ENCODE results near the gene CCBE1. TPM values are rescaled to one million over a fixed set of nuclear protein-coding genes. Genes with fewer than 3 reads are reported as not detected.
A peak's percentile ranks its signal among the peaks of the same experiment; 100 is the strongest.

Gene CCBE1
- total and polyA plus RNA-seq, 2 of the 4 experiments (the other 2 are of a cell fraction), result 64.8 to 148 TPM

GRCh38 chr18:59517446-59518165, 179.6 kb downstream of the CCBE1 start:
- Histone ChIP-seq H4K5ac (ENCODE audit: low read depth, low read length) (no peak overlapping the region), H4K91ac (ENCODE audit: insufficient read depth, low read depth, low read length) (no peak overlapping the region), H3K4ac (ENCODE audit: low read depth, low read length) (no peak overlapping the region), H3K4me3 (ENCODE audit: insufficient read depth, low read depth, low read length) (no peak overlapping the region), H3K9ac (ENCODE audit: low read depth, low read length) (no peak overlapping the region), H3K36me3 (ENCODE audit: control insufficient read depth, insufficient read depth, low read length) (no peaks in the 10 kb centered on the region), H3K79me1 (ENCODE audit: low read depth in 1 of 2, low read length in 2 of 2) (peaks cover 22 to 24% of the 10 kb centered on the region in 2 experiments), H3K9me3 (ENCODE audit: control insufficient read depth, insufficient read depth, low read length) (peaks cover 2% of the 10 kb centered on the region; the same call in 1 of the 2 replicates), H2BK20ac (ENCODE audit: low read depth, low read length) (peak overlapping the region; percentile 24; the same call in 1 of the 2 replicates), H2BK15ac (ENCODE audit: low read depth, low read length) (no peak overlapping the region; the same call in 2 of the 3 replicates), H3K9me1 (ENCODE audit: insufficient read depth, low read length) (peaks cover 14% of the 10 kb centered on the region), H3K27ac (ENCODE audit: insufficient read depth, low read length) (no peak overlapping the region), H3K4me1 (ENCODE audit: control insufficient read depth, insufficient read depth, low read length) (peaks cover 18% of the 10 kb centered on the region), H3K18ac (ENCODE audit: low read depth, low read length) (no peak overlapping the region), H2BK120ac (ENCODE audit: low read depth, low read length) (no peak overlapping the region), H3K23ac (ENCODE audit: low read depth, low read length) (no peak overlapping the region), H2AK5ac (ENCODE audit: low read depth, low read length) (no peak overlapping the region), H2AFZ (replicated peaks; ENCODE audit: low read length, poor library complexity) (no peak overlapping the region), H4K8ac (ENCODE audit: low read depth in 2 of 2, low read length in 2 of 2) (no peak overlapping the region), H3K27me3 (ENCODE audit: control insufficient read depth, insufficient read depth, low read length) (no peaks in the 10 kb centered on the region), H3K4me2 (ENCODE audit: low read depth, low read length) (no peak overlapping the region), H4K20me1 (ENCODE audit: insufficient read depth, low read length) (peaks cover 47% of the 10 kb centered on the region), H3K56ac (ENCODE audit: extremely low read depth, insufficient read depth, low read length) (no peak overlapping the region), H3K14ac (replicated peaks; ENCODE audit: low read depth, low read length) (no peak overlapping the region), H2AK9ac (replicated peaks; ENCODE audit: low read depth, low read length, poor library complexity) (no peak overlapping the region), H2BK5ac (ENCODE audit: low read depth, low read length, poor library complexity, severe bottlenecking) (no peak overlapping the region)
- intact Hi-C loops (cut with micrococcal nuclease), result no loop called here
- ATAC-seq (ENCODE audit: low read depth), result no peak
- no TSS peak for BruUV-seq (replicated peaks)
- WGBS, 2 experiments (ENCODE audit: extremely low coverage in 2 of 2, insufficient read length in 1 of 2), result no CpG with 5 or more reads among the region's 4 CpGs
- DNase-seq, result peak; percentile 33
- CTCF ChIA-PET, result interaction anchor here (0.9 to 1.1 kb wide), 2 partner anchors 179 to 210 kb away, joined by 3 to 7 read pairs; partner anchors contain the start of gene CCBE1
- TF ChIP-seq MXI1 (IDR thresholded peaks at IDR 0.05; ENCODE audit: borderline replicate concordance, low read depth, low read length), result no peak
- no peak for TF ChIP-seq FOS (IDR thresholded peaks at IDR 0.05; ENCODE audit: low read depth, low read length)
- no peak for TF ChIP-seq MAFK (IDR thresholded peaks at IDR 0.05; ENCODE audit: low read depth, low read length)
- POLR2A ChIA-PET (ENCODE audit: unreplicated experiment), result no interaction called here
- dilution Hi-C loops (cut with HindIII; ENCODE audit: low sequenced_read_pairs, unreplicated experiment), result no loop called here
- in situ Hi-C loops (cut with MboI; ENCODE audit: low sequenced_read_pairs), result no loop called here

All from IMR-90 (cell line).